GM19351 (cell line): ENCODE measurements around the gene DUSP2.
"Not testable (repeated sequence)": the region's sequence is repeated elsewhere in the genome, so short reads cannot be mapped to it uniquely, and the experiment has no call there.

Experiments
- ATAC-seq: cut with Tn5 transposase; IDR thresholded peaks from one replicate; pipeline ENCODE4 v1.9.1; 2021; ENCODE audit warnings: mild to moderate bottlenecking, moderate library complexity; ENCODE audit not compliant: unreplicated experiment

DUSP2 gene

GRCh38 chr2:96163768-96164429, 18.7 kb upstream of the DUSP2 start:
- peak; percentile 69 for ATAC-seq

GRCh38 chr2:96163415-96163767, 18.2 kb upstream of the DUSP2 start:
- ATAC-seq = no peak

GRCh38 chr2:96161898-96162297, 16.7 kb upstream of the DUSP2 start:
- ATAC-seq = no peak

GRCh38 chr2:96160366-96160765, 15.1 kb upstream of the DUSP2 start:
- ATAC-seq = not testable (repeated sequence)

GRCh38 chr2:96159084-96159830, 14.0 kb upstream of the DUSP2 start:
- ATAC-seq = no peak

GRCh38 chr2:96158554-96158940, 13.3 kb upstream of the DUSP2 start:
- ATAC-seq = no peak

- peak; percentile 63 for ATAC-seq
Measured at GRCh38 chr2:96157649-96158553, 12.7 kb upstream of the DUSP2 start.

- ATAC-seq = peak; percentile 23
Measured at GRCh38 chr2:96156926-96157648, 11.8 kb upstream of the DUSP2 start.

GRCh38 chr2:96156011-96156820, 11.0 kb upstream of the DUSP2 start:
- ATAC-seq = no peak

GRCh38 chr2:96154506-96155380, 9.5 kb upstream of the DUSP2 start:
- ATAC-seq = no peak

GRCh38 chr2:96153991-96154431, 8.8 kb upstream of the DUSP2 start:
- ATAC-seq = no peak

GRCh38 chr2:96153291-96153713, 8.1 kb upstream of the DUSP2 start:
- no peak for ATAC-seq

- no peak for ATAC-seq
Measured at GRCh38 chr2:96152304-96153161, 7.3 kb upstream of the DUSP2 start.

- ATAC-seq = no peak
Measured at GRCh38 chr2:96151595-96152303, 6.5 kb upstream of the DUSP2 start.

GRCh38 chr2:96150791-96151594, 5.8 kb upstream of the DUSP2 start:
- no peak for ATAC-seq

- no peak for ATAC-seq
Measured at GRCh38 chr2:96150007-96150640, 4.9 kb upstream of the DUSP2 start.
